GM23338 (cell line): ENCODE results near the gene NRL.

ENCODE experiments used
- CREB1 ChIP-seq: fragments of 250-450 bp; sonication (Bioruptor Pico); IDR thresholded peaks from 2 replicates; pipeline ENCODE4 v1.5.0; 2020; ENCODE audit warnings: low read depth, mild to moderate bottlenecking, moderate library complexity
- EZH2 ChIP-seq: fragments of 200-600 bp; sonication (generic); IDR thresholded peaks from one replicate; pipeline ENCODE4 v1.8.0; 2017; ENCODE audit warnings: antibody characterized with exemption, mild to moderate bottlenecking, low read depth; ENCODE audit not compliant: unreplicated experiment
- POLR2AphosphoS5 ChIP-seq: IDR thresholded peaks from 2 replicates; pipeline ENCODE4 v1.6.1; 2016; ENCODE audit warnings: antibody characterized with exemption, low read depth
- STAT1 ChIP-seq: IDR thresholded peaks from one replicate; pipeline ENCODE4 v1.6.1; 2016; ENCODE audit warnings: antibody characterized with exemption; ENCODE audit not compliant: unreplicated experiment
- TF ChIP-seq, protein P1 (sequence below), 2 experiments: fragments of 200-600 bp in 1 of 2; sonication (generic) in 1 of 2; conservative IDR thresholded peaks; 2 replicates each; pipeline versions ENCODE4 v1.5.1 to v1.6.1; 2016 to 2017; ENCODE audit warnings: antibody characterized with exemption in 2 of 2, low read depth in 2 of 2, mild to moderate bottlenecking in 2 of 2, moderate library complexity in 1 of 2

DNA sequence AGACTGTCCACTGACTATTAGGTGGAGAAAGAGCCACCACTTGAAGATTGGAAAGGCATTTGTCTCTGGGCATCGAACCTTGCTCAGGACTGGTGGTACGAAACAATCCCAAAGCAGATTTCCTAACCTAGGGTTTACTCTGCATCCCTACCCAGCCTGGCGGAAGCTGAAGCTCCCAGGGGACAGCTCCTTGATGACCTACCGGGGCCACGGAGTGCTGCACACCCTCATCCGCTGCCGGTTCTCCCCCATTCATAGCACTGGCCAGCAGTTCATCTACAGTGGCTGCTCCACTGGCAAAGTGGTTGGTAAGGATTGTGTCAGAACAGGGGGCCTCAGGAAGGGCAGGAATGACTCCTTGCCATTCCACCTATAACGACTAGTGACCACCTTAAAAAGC lies 6.5 kb upstream of the NRL start:
- TF ChIP-seq, protein P1, sequence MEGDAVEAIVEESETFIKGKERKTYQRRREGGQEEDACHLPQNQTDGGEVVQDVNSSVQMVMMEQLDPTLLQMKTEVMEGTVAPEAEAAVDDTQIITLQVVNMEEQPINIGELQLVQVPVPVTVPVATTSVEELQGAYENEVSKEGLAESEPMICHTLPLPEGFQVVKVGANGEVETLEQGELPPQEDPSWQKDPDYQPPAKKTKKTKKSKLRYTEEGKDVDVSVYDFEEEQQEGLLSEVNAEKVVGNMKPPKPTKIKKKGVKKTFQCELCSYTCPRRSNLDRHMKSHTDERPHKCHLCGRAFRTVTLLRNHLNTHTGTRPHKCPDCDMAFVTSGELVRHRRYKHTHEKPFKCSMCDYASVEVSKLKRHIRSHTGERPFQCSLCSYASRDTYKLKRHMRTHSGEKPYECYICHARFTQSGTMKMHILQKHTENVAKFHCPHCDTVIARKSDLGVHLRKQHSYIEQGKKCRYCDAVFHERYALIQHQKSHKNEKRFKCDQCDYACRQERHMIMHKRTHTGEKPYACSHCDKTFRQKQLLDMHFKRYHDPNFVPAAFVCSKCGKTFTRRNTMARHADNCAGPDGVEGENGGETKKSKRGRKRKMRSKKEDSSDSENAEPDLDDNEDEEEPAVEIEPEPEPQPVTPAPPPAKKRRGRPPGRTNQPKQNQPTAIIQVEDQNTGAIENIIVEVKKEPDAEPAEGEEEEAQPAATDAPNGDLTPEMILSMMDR (conservative IDR thresholded peaks at IDR 0.05; ENCODE audit: low read depth in 2 of 2): no peak
- TF ChIP-seq EZH2: no peak
- no peak for TF ChIP-seq POLR2AphosphoS5
- TF ChIP-seq STAT1: no peak
- no peak for TF ChIP-seq CREB1
